NCI-H2196 treated with DMSO at 0.1 percent for 48 hours (cell line): ENCODE results near the gene HS3ST2.
"Not testable (repeated sequence)": the region's sequence is repeated elsewhere in the genome, so short reads cannot be mapped to it uniquely, and the experiment has no call there.

Source experiments
- DNase-seq: peaks from one replicate; lab custom pipeline; 2025; ENCODE audit not compliant: unreplicated experiment; lab: John Stamatoyannopoulos, UW

HS3ST2 gene

GRCh38 chr16:22929461-22929860, 115.5 kb downstream of the HS3ST2 start:
- DNase-seq, result no peak

GRCh38 chr16:22932032-22932771, 118.2 kb downstream of the HS3ST2 start:
- no peak for DNase-seq

- no peak for DNase-seq
These were observed 119.2 kb downstream of the HS3ST2 start for GRCh38 chr16:22933173-22933572.

- no peak for DNase-seq
These were observed 120.8 kb downstream of the HS3ST2 start for GRCh38 chr16:22934786-22935185.

- DNase-seq, result no peak
These were observed 123.2 kb downstream of the HS3ST2 start for GRCh38 chr16:22937169-22937568.

DNA sequence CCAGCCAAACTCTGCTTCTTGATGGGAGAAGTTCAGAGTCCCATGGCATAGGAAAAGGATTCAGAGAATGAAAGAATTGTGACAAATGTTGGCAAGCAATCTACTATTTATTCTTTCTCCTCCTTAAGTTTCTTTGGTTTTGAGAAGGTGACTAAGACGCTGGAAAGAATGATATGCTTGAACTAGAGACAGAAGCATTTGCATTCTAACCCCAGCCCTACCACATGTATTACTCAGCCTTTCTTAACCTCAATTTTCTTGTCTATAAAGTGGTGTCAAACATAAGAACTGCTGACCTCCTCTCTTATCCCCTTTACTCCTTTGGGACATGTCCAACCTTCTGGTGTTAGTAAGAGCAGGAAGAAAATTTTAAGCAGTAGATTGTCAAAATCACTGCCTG, 124.7 kb downstream of the HS3ST2 start:
- DNase-seq, result no peak

DNA sequence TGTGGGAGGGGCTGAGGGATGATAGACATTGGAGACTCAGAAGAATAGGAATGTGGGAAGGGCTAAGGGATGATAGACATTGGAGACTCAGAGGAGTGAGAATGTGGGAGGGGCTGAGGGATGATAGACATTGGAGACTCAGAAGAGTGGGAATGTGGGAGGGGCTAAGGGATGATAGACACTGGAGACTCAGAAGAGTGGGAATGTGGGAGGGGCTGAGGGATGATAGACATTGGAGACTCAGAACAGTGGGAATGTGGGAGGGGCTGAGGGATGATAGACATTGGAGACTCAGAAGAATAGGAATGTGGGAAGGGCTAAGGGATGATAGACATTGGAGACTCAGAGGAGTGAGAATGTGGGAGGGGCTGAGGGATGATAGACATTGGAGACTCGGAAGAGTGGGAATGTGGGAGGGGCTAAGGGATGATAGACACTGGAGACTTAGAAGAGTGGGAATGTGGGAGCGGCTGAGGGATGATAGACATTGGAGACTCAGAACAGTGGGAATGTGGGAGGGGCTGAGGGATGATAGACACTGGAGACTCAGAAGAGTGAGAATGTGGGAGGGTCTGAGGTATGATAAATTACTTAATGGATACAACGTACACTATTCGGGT, 125.9 kb downstream of the HS3ST2 start:
- not testable (repeated sequence) for DNase-seq

DNA sequence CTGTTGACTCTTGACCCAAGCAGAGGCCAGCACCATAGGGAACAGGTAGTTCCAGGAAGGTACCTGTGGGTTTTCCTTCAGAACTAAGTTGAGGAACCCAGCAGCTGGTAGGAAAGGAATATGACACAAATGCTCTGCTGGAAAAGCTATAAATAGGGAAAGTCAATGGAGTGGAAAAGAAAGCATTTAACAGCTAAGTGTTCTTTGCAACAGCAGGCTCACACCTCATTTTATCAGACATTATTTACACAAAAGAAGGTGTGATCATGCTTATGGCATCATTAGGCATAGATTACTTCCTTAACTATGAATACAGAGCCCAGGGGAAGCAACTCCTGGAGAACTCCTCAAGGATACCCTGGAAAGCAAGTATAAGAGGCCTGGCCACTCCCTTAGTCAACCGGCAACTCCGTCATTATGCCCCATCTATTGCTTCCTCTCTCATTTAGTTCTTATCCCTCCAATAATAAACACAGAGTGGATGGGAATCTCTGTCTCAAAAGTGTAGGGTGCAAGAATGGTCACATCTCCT, 128.1 kb downstream of the HS3ST2 start:
- DNase-seq, result no peak

- DNase-seq, result no peak
These were observed 128.8 kb downstream of the HS3ST2 start for GRCh38 chr16:22942811-22943210.

DNA sequence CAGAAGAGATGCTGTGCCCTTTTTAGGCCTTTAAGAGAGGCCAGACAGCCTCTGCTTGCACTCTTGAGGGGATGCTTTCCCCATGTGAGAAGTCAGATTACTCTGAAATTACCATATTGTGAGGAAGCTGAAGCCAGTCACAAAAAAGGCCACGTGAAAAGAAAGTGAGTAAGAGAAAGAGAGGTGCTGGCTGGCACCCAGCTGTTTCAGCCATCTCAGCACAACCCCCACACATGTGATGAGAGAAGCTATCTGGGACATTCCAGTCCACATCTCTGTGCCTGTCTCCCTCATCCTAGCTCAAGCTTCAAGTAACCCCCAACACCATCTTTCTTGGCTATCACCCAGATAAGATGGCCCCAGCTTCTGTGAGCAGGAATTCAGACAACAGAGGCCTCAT, 131.4 kb downstream of the HS3ST2 start:
- DNase-seq, result no peak

- DNase-seq, result no peak
These were observed 132.5 kb downstream of the HS3ST2 start for GRCh38 chr16:22946433-22946832.

- no peak for DNase-seq
These were observed 134.2 kb downstream of the HS3ST2 start for GRCh38 chr16:22948058-22948602.

DNA sequence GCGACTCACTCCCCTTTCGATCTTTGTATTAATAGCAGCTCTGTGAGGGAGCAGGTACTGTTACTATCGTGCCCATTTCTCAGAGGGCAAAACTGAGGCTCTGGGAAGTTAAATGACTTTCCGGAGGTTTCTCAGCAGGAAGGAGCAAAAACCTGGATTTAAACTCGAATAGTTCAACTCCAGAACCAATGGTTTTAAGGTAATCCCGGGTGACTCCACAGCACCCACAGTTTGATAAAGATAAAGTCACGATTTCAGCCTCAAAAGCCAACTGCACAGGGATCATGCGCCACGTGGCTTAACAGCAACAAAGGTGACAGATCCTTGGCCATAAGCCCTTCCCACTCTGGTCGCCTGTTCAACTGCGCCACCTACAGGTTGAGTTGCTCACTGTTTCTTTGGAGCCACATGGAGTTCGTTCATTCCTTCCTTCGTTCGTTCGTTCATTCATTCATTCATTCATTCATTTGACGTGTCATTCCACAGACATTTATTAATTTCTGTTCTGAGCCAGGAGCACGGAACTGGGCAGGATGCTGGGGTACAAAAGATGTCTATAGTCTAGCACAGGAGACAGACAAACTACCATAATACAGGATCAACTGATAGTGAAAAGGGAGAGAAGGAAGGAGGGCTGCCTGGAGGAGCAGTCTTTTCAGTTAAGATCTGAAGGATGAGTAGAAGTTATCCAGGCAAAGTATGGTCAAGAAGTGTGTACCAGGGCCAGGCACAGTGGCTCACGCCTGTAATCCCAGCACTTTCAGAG, 134.8 kb downstream of the HS3ST2 start:
- peak; percentile 50 for DNase-seq

DNA sequence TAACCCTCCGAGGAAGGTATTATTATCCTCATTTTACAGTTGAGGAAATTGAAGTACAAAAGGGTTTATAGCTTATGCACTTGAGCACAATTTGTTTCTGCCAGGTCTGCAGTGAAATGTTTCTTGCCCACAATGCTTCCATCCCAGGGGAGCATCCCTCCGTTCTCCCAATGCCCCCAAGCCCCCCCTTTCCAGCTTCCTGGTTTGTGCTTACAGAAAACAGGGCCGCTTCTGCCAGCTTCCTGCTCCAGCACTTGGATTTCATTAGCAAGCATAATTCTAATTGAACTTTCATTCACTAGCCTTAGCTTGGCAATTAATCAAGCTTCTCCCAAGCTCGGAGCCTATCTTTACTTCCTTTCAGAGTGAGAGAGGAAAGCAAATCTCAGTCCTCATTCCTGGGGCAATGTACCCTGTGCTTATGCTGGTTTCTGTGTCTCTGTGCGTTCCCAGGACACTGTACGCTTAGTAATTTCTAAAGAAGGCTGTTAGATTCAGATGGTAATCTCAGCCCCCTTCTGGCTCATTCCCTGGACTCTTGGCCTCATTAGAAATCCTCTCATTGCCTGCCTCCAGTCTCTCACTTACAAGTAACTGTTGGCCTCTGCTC, 141.6 kb downstream of the HS3ST2 start:
- DNase-seq, result no peak

- DNase-seq, result no peak
These were observed 147.2 kb downstream of the HS3ST2 start for GRCh38 chr16:22961206-22961605.

DNA sequence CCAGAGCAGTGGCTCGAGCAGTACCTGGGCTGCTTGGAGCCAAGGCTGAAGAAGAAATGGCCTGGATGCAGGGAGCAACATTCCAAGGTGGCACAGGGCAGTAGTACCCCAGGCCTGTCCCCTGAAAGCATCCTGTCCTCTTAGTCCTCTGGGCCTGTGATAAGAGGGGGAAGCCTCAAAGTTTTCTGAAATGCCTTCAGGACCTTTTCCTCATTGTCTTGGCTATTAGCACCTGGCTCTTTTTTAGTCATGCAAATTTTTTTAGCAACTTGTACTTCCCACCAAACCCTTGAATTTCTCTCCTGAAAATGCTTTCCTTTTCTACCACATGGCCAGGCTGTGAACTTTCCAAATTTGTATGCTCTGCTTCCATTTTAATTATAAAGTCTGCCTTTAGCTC, 148.9 kb downstream of the HS3ST2 start:
- no peak for DNase-seq
